ENCODE results near the gene SLC6A1. TPM values are rescaled to one million over a fixed set of nuclear protein-coding genes. Genes with fewer than 3 reads are reported as not detected.

SLC6A1 gene
- polyA plus RNA-seq, 1 experiment, result not detected

DNA sequence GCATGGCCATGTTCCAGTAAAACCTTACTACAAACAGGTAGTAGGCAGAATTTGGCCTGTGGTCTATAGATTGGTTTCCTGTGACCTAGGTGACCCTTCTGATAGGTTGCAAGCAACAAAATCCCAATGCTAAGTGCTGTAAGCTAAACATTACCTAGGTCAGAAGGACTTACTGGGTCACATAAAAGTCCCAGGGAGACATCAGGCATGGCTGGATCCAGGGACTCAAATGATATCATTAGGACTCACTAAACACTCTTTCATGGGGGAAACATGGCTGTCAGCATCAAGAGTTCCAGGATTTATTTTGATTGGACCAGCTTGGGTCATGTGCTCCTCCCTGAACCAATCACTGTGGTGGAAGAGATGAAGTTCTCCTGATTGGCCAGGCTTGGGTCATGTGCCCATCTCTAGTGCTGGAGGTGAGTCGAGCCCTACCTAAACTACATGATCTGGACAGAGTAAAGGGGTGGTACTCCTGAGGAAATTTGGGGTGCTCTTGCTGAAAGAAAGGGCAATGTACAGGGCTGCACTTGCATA is 16.8 kb upstream of the SLC6A1 start:
- DNase-seq (ENCODE audit: low read depth, low spot score), result no peak
- H3K4me3 ChIP-seq (ENCODE audit: low read depth, low read length), result no peak overlapping the region
- peaks cover 17% of the 10 kb centered on the region for H3K27me3 ChIP-seq (ENCODE audit: control insufficient read depth, insufficient read depth, low read length)
- no peak overlapping the region for H3K27ac ChIP-seq (ENCODE audit: low read depth, low read length)
- no peaks in the 10 kb centered on the region for H3K9me3 ChIP-seq (ENCODE audit: control insufficient read depth, insufficient read depth, low read length)
- TF ChIP-seq, protein P1, sequence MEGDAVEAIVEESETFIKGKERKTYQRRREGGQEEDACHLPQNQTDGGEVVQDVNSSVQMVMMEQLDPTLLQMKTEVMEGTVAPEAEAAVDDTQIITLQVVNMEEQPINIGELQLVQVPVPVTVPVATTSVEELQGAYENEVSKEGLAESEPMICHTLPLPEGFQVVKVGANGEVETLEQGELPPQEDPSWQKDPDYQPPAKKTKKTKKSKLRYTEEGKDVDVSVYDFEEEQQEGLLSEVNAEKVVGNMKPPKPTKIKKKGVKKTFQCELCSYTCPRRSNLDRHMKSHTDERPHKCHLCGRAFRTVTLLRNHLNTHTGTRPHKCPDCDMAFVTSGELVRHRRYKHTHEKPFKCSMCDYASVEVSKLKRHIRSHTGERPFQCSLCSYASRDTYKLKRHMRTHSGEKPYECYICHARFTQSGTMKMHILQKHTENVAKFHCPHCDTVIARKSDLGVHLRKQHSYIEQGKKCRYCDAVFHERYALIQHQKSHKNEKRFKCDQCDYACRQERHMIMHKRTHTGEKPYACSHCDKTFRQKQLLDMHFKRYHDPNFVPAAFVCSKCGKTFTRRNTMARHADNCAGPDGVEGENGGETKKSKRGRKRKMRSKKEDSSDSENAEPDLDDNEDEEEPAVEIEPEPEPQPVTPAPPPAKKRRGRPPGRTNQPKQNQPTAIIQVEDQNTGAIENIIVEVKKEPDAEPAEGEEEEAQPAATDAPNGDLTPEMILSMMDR (IDR thresholded peaks at IDR 0.05; ENCODE audit: low read depth, low read length), result no peak
- POLR2A ChIA-PET, result no interaction called here
- CTCF ChIA-PET, result no interaction called here

DNA sequence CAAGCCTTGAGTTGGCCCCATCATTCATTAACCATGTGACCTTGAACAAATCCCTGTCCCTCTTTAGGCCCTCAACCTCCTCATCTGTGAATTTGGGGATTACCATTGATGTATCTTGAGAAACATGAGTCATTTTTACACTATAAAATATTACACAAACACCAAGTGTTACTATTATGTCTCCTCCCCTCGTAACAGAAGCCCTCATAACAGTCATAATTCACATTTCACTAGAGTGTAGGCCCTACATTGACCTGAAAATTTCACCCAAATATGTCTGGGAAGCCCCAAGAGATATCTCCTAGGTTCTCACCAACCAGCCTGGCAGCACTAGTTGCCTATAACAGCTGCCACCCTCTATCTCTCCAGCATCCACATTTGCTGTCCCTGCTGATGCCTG is 15.8 kb upstream of the SLC6A1 start:
- TF ChIP-seq, protein P1 (IDR thresholded peaks at IDR 0.05; ENCODE audit: low read depth, low read length), result no peak
- Histone ChIP-seq H3K27ac (ENCODE audit: low read depth, low read length) (no peak overlapping the region), H3K4me3 (ENCODE audit: low read depth, low read length) (no peak overlapping the region), H3K27me3 (ENCODE audit: control insufficient read depth, insufficient read depth, low read length) (peaks cover 19% of the 10 kb centered on the region), H3K9me3 (ENCODE audit: control insufficient read depth, insufficient read depth, low read length) (no peaks in the 10 kb centered on the region)
- POLR2A ChIA-PET, result no interaction called here
- no peak for DNase-seq (ENCODE audit: low read depth, low spot score)
- CTCF ChIA-PET, result no interaction called here

DNA sequence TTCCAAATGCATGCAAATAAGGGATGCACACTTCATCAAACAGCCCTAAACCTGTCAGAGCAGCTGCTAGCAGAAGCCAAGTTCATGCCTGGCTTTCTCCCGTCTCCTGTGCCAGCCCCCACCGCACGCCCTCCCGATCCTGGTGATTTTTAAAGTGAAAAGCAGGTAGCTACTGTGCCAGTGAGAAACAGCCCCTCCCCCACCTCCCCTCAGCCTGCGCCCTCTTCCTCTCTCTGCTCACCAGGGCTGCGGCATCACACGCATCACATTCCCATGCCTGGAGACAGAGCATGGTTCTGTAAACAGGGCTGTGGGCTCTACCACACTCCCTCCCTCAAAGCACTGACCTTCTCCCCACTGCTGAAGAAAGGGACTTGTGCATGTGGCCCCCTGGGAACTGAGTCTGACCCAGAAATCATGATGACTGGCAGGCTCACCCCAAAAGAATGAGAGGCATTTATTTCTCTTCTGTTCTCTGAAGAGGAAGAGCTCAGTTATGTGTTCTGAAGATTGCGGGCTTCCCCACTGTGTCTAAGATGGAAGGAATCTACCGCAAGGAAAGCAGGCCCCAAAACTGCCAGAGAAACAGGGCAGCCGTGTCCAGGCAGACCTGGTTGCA is 14.5 kb upstream of the SLC6A1 start:
- Histone ChIP-seq H3K9me3 (ENCODE audit: control insufficient read depth, insufficient read depth, low read length) (no peaks in the 10 kb centered on the region), H3K4me3 (ENCODE audit: low read depth, low read length) (no peak overlapping the region), H3K27ac (ENCODE audit: low read depth, low read length) (no peak overlapping the region), H3K27me3 (ENCODE audit: control insufficient read depth, insufficient read depth, low read length) (peaks cover 14% of the 10 kb centered on the region)
- no peak for DNase-seq (ENCODE audit: low read depth, low spot score)
- ChIA-PET CTCF (no interaction called here), POLR2A (no interaction called here)
- TF ChIP-seq, protein P1 (IDR thresholded peaks at IDR 0.05; ENCODE audit: low read depth, low read length), result no peak

DNA sequence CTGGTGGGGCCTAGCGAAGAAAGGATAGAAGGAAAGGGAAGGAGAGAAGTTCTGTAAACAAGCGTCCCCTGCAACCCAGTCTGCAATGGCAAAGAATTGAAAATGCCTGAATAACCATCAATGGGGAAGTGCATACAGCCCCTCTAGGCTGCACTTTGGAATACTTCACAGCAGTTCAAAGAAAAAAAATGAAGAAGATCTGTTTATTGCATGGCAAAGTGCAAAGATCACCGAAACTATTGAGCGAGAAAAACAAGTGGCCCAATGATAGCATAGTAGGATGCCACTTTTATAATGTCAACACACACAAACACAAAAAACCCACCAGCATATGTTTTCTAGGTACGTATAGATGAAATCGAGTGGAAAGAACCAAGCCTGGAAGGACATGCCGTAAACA is 13.6 kb upstream of the SLC6A1 start:
- DNase-seq (ENCODE audit: low read depth, low spot score), result no peak
- CTCF ChIA-PET, result no interaction called here
- no peaks in the 10 kb centered on the region for H3K9me3 ChIP-seq (ENCODE audit: control insufficient read depth, insufficient read depth, low read length)
- H3K27me3 ChIP-seq (ENCODE audit: control insufficient read depth, insufficient read depth, low read length), result peaks cover 11% of the 10 kb centered on the region
- no peak overlapping the region for H3K27ac ChIP-seq (ENCODE audit: low read depth, low read length)
- POLR2A ChIA-PET, result no interaction called here
- TF ChIP-seq, protein P1 (IDR thresholded peaks at IDR 0.05; ENCODE audit: low read depth, low read length), result no peak
- H3K4me3 ChIP-seq (ENCODE audit: low read depth, low read length), result no peak overlapping the region

DNA sequence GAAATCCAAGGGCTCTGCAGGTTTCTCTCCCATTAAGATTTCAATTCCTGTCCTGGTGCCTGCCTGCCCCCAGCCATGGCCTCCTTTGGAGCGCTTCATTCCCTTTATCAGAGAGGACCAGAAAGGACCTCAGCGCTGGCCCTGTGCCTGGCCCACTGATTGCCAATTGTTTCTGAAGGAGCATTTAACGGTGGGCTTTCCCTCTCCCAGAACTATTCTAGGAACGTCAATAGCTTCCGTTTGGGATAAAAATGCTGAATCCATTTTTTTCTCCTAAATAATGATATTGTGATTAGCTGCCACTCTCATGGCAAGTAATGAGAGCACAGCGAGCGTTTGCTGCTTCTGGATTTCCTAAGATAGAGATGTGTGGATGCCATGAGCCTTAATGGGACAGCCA is 12.2 kb upstream of the SLC6A1 start:
- POLR2A ChIA-PET, result no interaction called here
- Histone ChIP-seq H3K27ac (ENCODE audit: low read depth, low read length) (no peak overlapping the region), H3K27me3 (ENCODE audit: control insufficient read depth, insufficient read depth, low read length) (peaks cover 9% of the 10 kb centered on the region), H3K9me3 (ENCODE audit: control insufficient read depth, insufficient read depth, low read length) (no peaks in the 10 kb centered on the region), H3K4me3 (ENCODE audit: low read depth, low read length) (no peak overlapping the region)
- CTCF ChIA-PET, result no interaction called here
- no peak for DNase-seq (ENCODE audit: low read depth, low spot score)
- TF ChIP-seq, protein P1 (IDR thresholded peaks at IDR 0.05; ENCODE audit: low read depth, low read length), result no peak

All from AG04450 (cell line).